Measurements from ENCODE around the gene DHRSX. TPM values are rescaled to one million over a fixed set of nuclear protein-coding genes. Genes with fewer than 3 reads are reported as not detected.
A peak's percentile ranks its signal among the peaks of the same experiment; 100 is the strongest.

The DHRSX gene
- total RNA-seq, 1 donor from 2014 or later: 65.4 TPM

- H3K27me3 Mint-ChIP-seq: no peaks in the 10 kb centered on the region
- no peak for DNase-seq (ENCODE audit: low spot score, unreplicated experiment)
- H3K4me3 Mint-ChIP-seq (ENCODE audit: low read depth): no peak overlapping the region
- no peak for TF ChIP-seq CTCF (IDR thresholded peaks at IDR 0.05; ENCODE audit: unreplicated experiment)
- H3K36me3 Mint-ChIP-seq (ENCODE audit: insufficient read depth): peaks cover 15% of the 10 kb centered on the region
- H3K4me1 Mint-ChIP-seq (ENCODE audit: low read depth): peaks cover 11% of the 10 kb centered on the region
- H3K27ac Mint-ChIP-seq: no peak overlapping the region
- H3K9me3 Mint-ChIP-seq (ENCODE audit: low read depth): peaks cover 5% of the 10 kb centered on the region
Observed at GRCh38 chrX:2469196-2469685, 31.5 kb downstream of the DHRSX start.

- H3K9me3 Mint-ChIP-seq (ENCODE audit: low read depth): peaks cover 5% of the 10 kb centered on the region
- no peak for DNase-seq (ENCODE audit: low spot score, unreplicated experiment)
- no peak for TF ChIP-seq CTCF (IDR thresholded peaks at IDR 0.05; ENCODE audit: unreplicated experiment)
- H3K27me3 Mint-ChIP-seq: no peaks in the 10 kb centered on the region
- H3K36me3 Mint-ChIP-seq (ENCODE audit: insufficient read depth): peaks cover 13% of the 10 kb centered on the region
- H3K4me1 Mint-ChIP-seq (ENCODE audit: low read depth): peaks cover 8% of the 10 kb centered on the region
- no peak overlapping the region for H3K4me3 Mint-ChIP-seq (ENCODE audit: low read depth)
- H3K27ac Mint-ChIP-seq: no peak overlapping the region
Observed at GRCh38 chrX:2468261-2469195, 32.2 kb downstream of the DHRSX start.

GRCh38 chrX:2466876-2467656 is 33.7 kb downstream of the DHRSX start:
- TF ChIP-seq CTCF (IDR thresholded peaks at IDR 0.05; ENCODE audit: unreplicated experiment): no peak
- H3K27ac Mint-ChIP-seq: peak overlapping the region; percentile 65
- DNase-seq (ENCODE audit: low spot score, unreplicated experiment): no peak
- peaks cover 5% of the 10 kb centered on the region for H3K9me3 Mint-ChIP-seq (ENCODE audit: low read depth)
- H3K4me1 Mint-ChIP-seq (ENCODE audit: low read depth): peaks cover 6% of the 10 kb centered on the region
- no peaks in the 10 kb centered on the region for H3K27me3 Mint-ChIP-seq
- no peak overlapping the region for H3K4me3 Mint-ChIP-seq (ENCODE audit: low read depth)
- peaks cover 10% of the 10 kb centered on the region for H3K36me3 Mint-ChIP-seq (ENCODE audit: insufficient read depth)

- H3K27ac Mint-ChIP-seq: no peak overlapping the region
- peaks cover 5% of the 10 kb centered on the region for H3K36me3 Mint-ChIP-seq (ENCODE audit: insufficient read depth)
- H3K27me3 Mint-ChIP-seq: no peaks in the 10 kb centered on the region
- peaks cover under 1% of the 10 kb centered on the region for H3K9me3 Mint-ChIP-seq (ENCODE audit: low read depth)
- peaks cover 8% of the 10 kb centered on the region for H3K4me1 Mint-ChIP-seq (ENCODE audit: low read depth)
- TF ChIP-seq CTCF (IDR thresholded peaks at IDR 0.05; ENCODE audit: unreplicated experiment): no peak
- no peak overlapping the region for H3K4me3 Mint-ChIP-seq (ENCODE audit: low read depth)
- DNase-seq (ENCODE audit: low spot score, unreplicated experiment): no peak
Observed at GRCh38 chrX:2464677-2465166, 36.1 kb downstream of the DHRSX start.

All from progenitor cell of endocrine pancreas (in vitro differentiated cells).